Measurements from ENCODE around the gene LGR4.

Gene LGR4

GRCh38 chr11:27485930-27486773 lies 13.6 kb upstream of the LGR4 start:
- TF ChIP-seq, protein P1, sequence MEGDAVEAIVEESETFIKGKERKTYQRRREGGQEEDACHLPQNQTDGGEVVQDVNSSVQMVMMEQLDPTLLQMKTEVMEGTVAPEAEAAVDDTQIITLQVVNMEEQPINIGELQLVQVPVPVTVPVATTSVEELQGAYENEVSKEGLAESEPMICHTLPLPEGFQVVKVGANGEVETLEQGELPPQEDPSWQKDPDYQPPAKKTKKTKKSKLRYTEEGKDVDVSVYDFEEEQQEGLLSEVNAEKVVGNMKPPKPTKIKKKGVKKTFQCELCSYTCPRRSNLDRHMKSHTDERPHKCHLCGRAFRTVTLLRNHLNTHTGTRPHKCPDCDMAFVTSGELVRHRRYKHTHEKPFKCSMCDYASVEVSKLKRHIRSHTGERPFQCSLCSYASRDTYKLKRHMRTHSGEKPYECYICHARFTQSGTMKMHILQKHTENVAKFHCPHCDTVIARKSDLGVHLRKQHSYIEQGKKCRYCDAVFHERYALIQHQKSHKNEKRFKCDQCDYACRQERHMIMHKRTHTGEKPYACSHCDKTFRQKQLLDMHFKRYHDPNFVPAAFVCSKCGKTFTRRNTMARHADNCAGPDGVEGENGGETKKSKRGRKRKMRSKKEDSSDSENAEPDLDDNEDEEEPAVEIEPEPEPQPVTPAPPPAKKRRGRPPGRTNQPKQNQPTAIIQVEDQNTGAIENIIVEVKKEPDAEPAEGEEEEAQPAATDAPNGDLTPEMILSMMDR (IDR thresholded peaks at IDR 0.05; ENCODE audit: low read depth, low read length, missing control alignments) = peak; percentile 75
- DNase-seq (ENCODE audit: low read depth) = no peak
- no peak overlapping the region for H3K4me3 ChIP-seq (ENCODE audit: low read depth, low read length)

- TF ChIP-seq, protein P1 (IDR thresholded peaks at IDR 0.05; ENCODE audit: low read depth, low read length, missing control alignments) = no peak
- no peak overlapping the region for H3K4me3 ChIP-seq (ENCODE audit: low read depth, low read length)
- no peak for DNase-seq (ENCODE audit: low read depth)
Observed at GRCh38 chr11:27482793-27483192, 10.2 kb upstream of the LGR4 start.

- no peak for DNase-seq (ENCODE audit: low read depth)
- H3K4me3 ChIP-seq (ENCODE audit: low read depth, low read length) = no peak overlapping the region
- TF ChIP-seq, protein P1 (IDR thresholded peaks at IDR 0.05; ENCODE audit: low read depth, low read length, missing control alignments) = no peak
Observed at GRCh38 chr11:27481992-27482391, 9.4 kb upstream of the LGR4 start.

- no peak overlapping the region for H3K4me3 ChIP-seq (ENCODE audit: low read depth, low read length)
- TF ChIP-seq, protein P1 (IDR thresholded peaks at IDR 0.05; ENCODE audit: low read depth, low read length, missing control alignments) = no peak
Observed at GRCh38 chr11:27477831-27478230, 5.2 kb upstream of the LGR4 start.

DNA sequence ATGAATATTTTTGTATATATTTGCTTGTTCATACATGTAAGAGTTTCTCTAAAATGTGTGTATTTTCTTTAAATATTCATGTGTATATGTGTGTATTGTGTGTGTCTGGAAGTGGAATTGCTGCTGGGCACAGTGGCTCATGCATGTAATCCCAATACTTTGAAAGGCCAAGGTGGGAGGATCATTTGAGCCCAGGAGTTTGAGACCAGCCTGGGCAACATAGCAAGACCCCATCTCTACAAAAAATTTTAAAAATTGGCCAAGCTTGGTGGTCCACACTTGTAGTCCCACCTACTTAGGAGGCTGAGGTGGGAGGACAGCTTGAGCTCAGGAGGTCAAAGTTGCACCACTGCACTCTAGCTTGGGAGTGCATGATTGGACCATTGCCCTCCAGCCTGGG lies 4.7 kb upstream of the LGR4 start:
- no peak overlapping the region for H3K4me3 ChIP-seq (ENCODE audit: low read depth, low read length)
- TF ChIP-seq, protein P1 (IDR thresholded peaks at IDR 0.05; ENCODE audit: low read depth, low read length, missing control alignments) = no peak
- no peak for DNase-seq (ENCODE audit: low read depth)

More at GRCh38 chr11:27477831-27478230, 5.2 kb upstream of the LGR4 start:
- no peak for DNase-seq (ENCODE audit: low read depth)

- no peak overlapping the region for H3K4me3 ChIP-seq (ENCODE audit: low read depth, low read length)
- TF ChIP-seq, protein P1 (IDR thresholded peaks at IDR 0.05; ENCODE audit: low read depth, low read length, missing control alignments) = no peak
- no peak for DNase-seq (ENCODE audit: low read depth)
Observed at GRCh38 chr11:27475622-27476021, 3.0 kb upstream of the LGR4 start.

DNA sequence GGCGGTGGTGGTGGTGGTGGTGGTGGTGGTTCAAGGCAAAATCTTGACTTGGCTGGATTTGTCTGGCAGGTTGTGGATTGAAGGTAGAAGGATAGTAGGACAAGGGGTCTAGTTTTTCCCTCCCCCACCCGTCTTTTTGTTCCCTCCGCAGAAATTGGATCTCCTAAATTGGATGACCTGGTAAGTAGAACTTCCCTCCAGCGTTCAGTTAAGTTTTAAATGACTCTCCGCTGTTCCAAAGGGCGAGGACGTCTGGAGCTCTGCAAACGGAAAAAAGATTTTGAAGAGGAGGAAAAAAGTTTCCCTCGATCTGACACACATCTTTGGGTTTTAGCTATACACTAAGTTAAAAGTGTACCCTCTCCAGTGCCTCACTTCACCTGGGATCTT lies 422 bp upstream of the LGR4 start:
- H3K4me3 ChIP-seq (ENCODE audit: low read depth, low read length) = no peak overlapping the region
- TF ChIP-seq, protein P1 (IDR thresholded peaks at IDR 0.05; ENCODE audit: low read depth, low read length, missing control alignments) = no peak
- no peak for DNase-seq (ENCODE audit: low read depth)
